ENCODE results near the gene CA11. TPM values are rescaled to one million over a fixed set of nuclear protein-coding genes. Genes with fewer than 3 reads are reported as not detected.

The CA11 gene
- total RNA-seq, 2 experiments from 2014 or later = 11.2 to 11.3 TPM

Other genes starting within 250 kb of the CA11 start
- gene GRWD1, start 200.2 kb downstream of the CA11 start, total RNA-seq = 100 to 1,000 TPM in 1 of 2 experiments, 10 to 100 TPM in 1; 98.5 to 102 TPM
- gene KCNJ14, start 190.6 kb downstream of the CA11 start, total RNA-seq = 1 to 10 TPM; 1.6 TPM
- gene CYTH2, start 176.8 kb downstream of the CA11 start, total RNA-seq = 10 to 100 TPM; 23.1 to 25.9 TPM
- 1 to 10 TPM; 3.0 to 3.8 TPM for gene LMTK3, start 134.4 kb downstream of the CA11 start, total RNA-seq
- not detected for gene SULT2B1, start 94.0 kb downstream of the CA11 start, total RNA-seq
- gene SPACA4, start 39.4 kb downstream of the CA11 start, total RNA-seq = not detected
- 1 to 10 TPM; 4.6 to 5.7 TPM for gene FAM83E, start 31.1 kb downstream of the CA11 start, total RNA-seq
- 1,000 to 10,000 TPM; 1,763 to 1,800 TPM for gene RPL18, start 27.0 kb downstream of the CA11 start, total RNA-seq
- gene SPHK2, start 26.7 kb downstream of the CA11 start, total RNA-seq = 10 to 100 TPM; 35.4 to 35.7 TPM
- 1 to 10 TPM; 9.0 to 9.9 TPM for gene DBP, start 8.8 kb downstream of the CA11 start, total RNA-seq
- gene NTN5, start 26.8 kb upstream of the CA11 start, total RNA-seq = under 1 TPM; 0.06 to 0.19 TPM
- not detected for gene FUT2, start 49.8 kb upstream of the CA11 start, total RNA-seq
- 1 to 10 TPM in 1 of 2 experiments, under 1 TPM in 1; 0.91 to 1.0 TPM for gene MAMSTR, start 73.5 kb upstream of the CA11 start, total RNA-seq
- under 1 TPM; 0.19 to 0.63 TPM for gene RASIP1, start 94.4 kb upstream of the CA11 start, total RNA-seq
- gene IZUMO1, start 100.7 kb upstream of the CA11 start, total RNA-seq = not detected
- under 1 TPM; 0.06 to 0.17 TPM for gene FUT1, start 106.5 kb upstream of the CA11 start, total RNA-seq
- gene FGF21, start 109.3 kb upstream of the CA11 start, total RNA-seq = not detected
- gene BCAT2, start 164.8 kb upstream of the CA11 start, total RNA-seq = 10 to 100 TPM; 71.5 to 73.1 TPM
- under 1 TPM; 0.27 to 0.44 TPM for gene HSD17B14, start 190.3 kb upstream of the CA11 start, total RNA-seq
- gene PLEKHA4, start 222.4 kb upstream of the CA11 start, total RNA-seq = 1 to 10 TPM; 4.8 to 5.5 TPM
- 10 to 100 TPM; 31.4 to 31.9 TPM for gene PPP1R15A, start 226.2 kb upstream of the CA11 start, total RNA-seq

All from activated CD8-positive, alpha-beta memory T cell treated with anti-CD3 and anti-CD28 coated beads for 36 hours (primary cell).